HepG2 (cell line): ENCODE measurements around the gene OR14I1. TPM values are rescaled to one million over a fixed set of nuclear protein-coding genes. Genes with fewer than 3 reads are reported as not detected.

Source experiments
- ATAC-seq: fragments of 200-7000 bp; cut with Tn5 transposase; 3 replicates; pipeline ENCODE4 v1.9.1; 2020; ENCODE audit warnings: mild to moderate bottlenecking, moderate library complexity
- BruUV-seq: library from RNA; stranded (reverse); fragments of 400-500 nt; replicated peaks from 2 replicates; lab custom pipeline; 2021; lab: Mats Ljungman, UMichigan
- CTCF ChIA-PET: fragments of 300-600 bp; formaldehyde crosslinking; extraction: SDS; loops from one replicate; lab custom pipeline; 2021; ENCODE audit warnings: low total read pairs, inconsistent platforms, low intra/inter-chr PET ratio; lab: Yijun Ruan, JAX
- POLR2A ChIA-PET: fragments of 350-600 bp; sonication (Branson Sonifier 250); formaldehyde crosslinking; loops from one replicate; lab custom pipeline; 2020; ENCODE audit warnings: antibody characterized with exemption, inconsistent platforms; lab: Yijun Ruan, JAX
- DNase-seq: peaks from one replicate; pipeline ENCODE4 v3.0.0-alpha.2; 2015; ENCODE audit warnings: low spot score
- FAIRE-seq: peaks from 3 replicates; lab custom pipeline; 2011; peaks lifted over from hg19 to GRCh38; lab: Jason Lieb, UNC
- H2AFZ ChIP-seq: one replicate; pipeline ENCODE4 v1.6.1; 2011; ENCODE audit warnings: low read length, inconsistent platforms
- H3K27ac ChIP-seq: fragments of 300-600 bp; 3 replicates; pipeline ENCODE4 v1.8.0; 2011; ENCODE audit warnings: mixed run types, mild to moderate bottlenecking, mixed read lengths, low read length, inconsistent platforms; ENCODE audit not compliant: insufficient read depth; ENCODE audit errors: extremely low read length
- H3K27me3 ChIP-seq, 2 experiments: fragments of 200-600 bp in 1 of 2; 2 replicates in 1 of 2; 3 replicates in 1 of 2; pipeline versions ENCODE4 v1.6.0 to v1.8.0; 2011; ENCODE audit warnings: low read length in 2 of 2, mild to moderate bottlenecking in 2 of 2, moderate library complexity in 2 of 2, inconsistent platforms in 1 of 2; ENCODE audit not compliant: insufficient read depth in 2 of 2, control insufficient read depth in 1 of 2
- H3K36me3 ChIP-seq, 2 experiments: fragments of 200-600 bp in 1 of 2; replicated peaks in 1 of 2; 2 replicates in 1 of 2; 3 replicates in 1 of 2; pipeline versions ENCODE4 v1.5.1 to v1.8.0; 2011; ENCODE audit warnings: low read length in 2 of 2, inconsistent platforms in 1 of 2; ENCODE audit not compliant: insufficient read depth in 2 of 2, control insufficient read depth in 1 of 2
- H3K4me1 ChIP-seq: 2 replicates; pipeline ENCODE4 v1.5.1; 2012; ENCODE audit warnings: low read length, inconsistent platforms; ENCODE audit not compliant: insufficient read depth
- H3K4me2 ChIP-seq: 2 replicates; pipeline ENCODE4 v1.6.0; 2011; ENCODE audit warnings: low read depth, low read length, inconsistent platforms
- H3K4me3 ChIP-seq, 3 experiments: fragments of 200-600 bp in 1 of 3; sonication (generic), shearing (Covaris generic) in 1 of 3; replicated peaks in 1 of 3; 2 replicates each; pipeline ENCODE4 v1.5.1; 2011 to 2016; ENCODE audit warnings: low read length in 3 of 3, inconsistent platforms in 2 of 3, low read depth in 2 of 3, mild to moderate bottlenecking in 2 of 3, control low read depth in 1 of 3, mixed read lengths in 1 of 3; ENCODE audit not compliant: insufficient read depth in 1 of 3
- H3K79me2 ChIP-seq: one replicate; pipeline ENCODE4 v1.6.1; 2011; ENCODE audit warnings: low read length, inconsistent platforms; ENCODE audit not compliant: insufficient read depth
- H3K9ac ChIP-seq: 2 replicates; pipeline ENCODE4 v1.6.0; 2011; ENCODE audit warnings: mild to moderate bottlenecking, low read depth, low read length, inconsistent platforms; ENCODE audit not compliant: insufficient read depth
- H3K9me3 ChIP-seq: 2 replicates; pipeline ENCODE4 v1.5.1; 2012; ENCODE audit warnings: mild to moderate bottlenecking, low read length
- H4K20me1 ChIP-seq: 2 replicates; pipeline ENCODE4 v1.6.0; 2011; ENCODE audit warnings: inconsistent platforms, mild to moderate bottlenecking, low read length, moderate library complexity; ENCODE audit not compliant: insufficient read depth
- ATM ChIP-seq: fragments of 450-650 bp; IDR thresholded peaks from 2 replicates; pipeline ENCODE4 v1.7.1; 2017; ENCODE audit warnings: mild to moderate bottlenecking, borderline replicate concordance
- CAMTA2 ChIP-seq: sonication (generic); formaldehyde crosslinking; IDR thresholded peaks from 2 replicates; pipeline ENCODE4 v1.4.0; 2020; ENCODE audit warnings: mild to moderate bottlenecking, missing genetic modification reagents, borderline replicate concordance
- GABPB1 ChIP-seq: IDR thresholded peaks from 2 replicates; pipeline ENCODE4 v1.6.1; 2016; ENCODE audit warnings: mild to moderate bottlenecking, missing genetic modification reagents, moderate library complexity, missing compliant biosample characterization
- MAFF ChIP-seq: IDR thresholded peaks from 2 replicates; pipeline ENCODE4 v1.6.1; 2011; ENCODE audit warnings: low read depth, low read length, improper control_type of control experiment
- MAFK ChIP-seq, 2 experiments: IDR thresholded peaks in 1 of 2; conservative IDR thresholded peaks in 1 of 2; 2 replicates each; pipeline ENCODE4 v1.6.1; 2011; ENCODE audit warnings: improper control_type of control experiment in 2 of 2, low read length in 2 of 2
- PCBP1 ChIP-seq: fragments of 200-400 bp; formaldehyde crosslinking; IDR thresholded peaks from 2 replicates; pipeline ENCODE4 v1.6.1; 2017; ENCODE audit warnings: mild to moderate bottlenecking, low read depth, low read length, borderline replicate concordance
- STAG1 ChIP-seq: sonication (generic); formaldehyde crosslinking; IDR thresholded peaks from 2 replicates; pipeline ENCODE4 v1.4.0; 2020; ENCODE audit warnings: missing genetic modification reagents
- ZFP36 ChIP-seq: fragments of 150-350 bp; IDR thresholded peaks from 2 replicates; pipeline ENCODE4 v1.6.1; 2018; ENCODE audit warnings: borderline replicate concordance, low read length, low read depth; ENCODE audit not compliant: partially characterized antibody
- ZFP36L1 ChIP-seq: sonication (generic); formaldehyde crosslinking; IDR thresholded peaks from 2 replicates; pipeline ENCODE4 v1.8.0; 2022; ENCODE audit warnings: mild to moderate bottlenecking, missing genetic modification reagents, moderate library complexity
- ZNF7 ChIP-seq: IDR thresholded peaks from 2 replicates; pipeline ENCODE4 v1.6.1; 2016; ENCODE audit warnings: missing biosample characterization, missing genetic modification reagents
- ZNF780A ChIP-seq: sonication (generic); formaldehyde crosslinking; IDR thresholded peaks from 2 replicates; pipeline ENCODE4 v1.8.0; 2022; ENCODE audit warnings: mild to moderate bottlenecking, missing genetic modification reagents, moderate library complexity
- ZNF850 ChIP-seq: sonication (generic); formaldehyde crosslinking; conservative IDR thresholded peaks from 2 replicates; pipeline ENCODE4 v1.9.0; 2021; ENCODE audit warnings: mild to moderate bottlenecking, missing genetic modification reagents
- WGBS: methylation state at CpG from one replicate; pipeline ENCODE4 v1.1.6; 2017; ENCODE audit warnings: low lambda C conversion rate; 5-methylcytosine and 5-hydroxymethylcytosine counted together
- in situ Hi-C: cut with HindIII; loops from 2 replicates; pipeline ENCODE4 v1.10.0; 2017; ENCODE audit warnings: low pct_unique_long_range_greater_than_20kb; ENCODE audit not compliant: extremely low pct_ligation_motif_present
- intact Hi-C: fragments of 100-400 bp; cut with micrococcal nuclease; formaldehyde crosslinking; loops from one replicate; pipeline ENCODE4 v1.10.0; 2022; ENCODE audit not compliant: unreplicated experiment
- polyA plus RNA-seq, 8 experiments: library from polyadenylated mRNA; depleted of rRNA in 3 of 8; stranded (reverse) in 7 of 8; unstranded in 1 of 8; fragments of >200 nt; fragmentation: Illumina TruSeq in 4 of 8; extraction: Trizol in 4 of 8; gene quantifications; 2 replicates each; pipeline versions ENCODE4 v1.2.1 to v1.2.3, GENCODE V29; 2011 to 2016; ENCODE audit warnings: low read depth in 4 of 8, missing spikeins in 1 of 8, mixed read lengths in 1 of 8; ENCODE audit not compliant: insufficient read depth in 1 of 8
- total RNA-seq, 5 experiments: library from RNA; depleted of rRNA; stranded (reverse); fragments of >200 nt; fragmentation: Illumina TruSeq; extraction: Trizol; gene quantifications; 2 replicates each; pipeline ENCODE4 v1.2.3, GENCODE V29; 2016; ENCODE audit warnings: low read depth in 1 of 5

Gene OR14I1
- total and polyA plus RNA-seq, 2 of the 13 experiments (the other 11 are each of a cell fraction or from before 2014, with no cell fraction given) = not detected

- intact Hi-C loops (no loop called here), in situ Hi-C loops (no loop called here)
- 56% methylated on average over 13 of the region's 13 CpGs for WGBS
- 0 out of 2 replicates have a peak, but pooled peaks cover 7% of the 10 kb centered on the region for H3K4me1 ChIP-seq
- no TSS peak for BruUV-seq
- no peaks in the 10 kb centered on the region for H3K79me2 ChIP-seq
- no peak overlapping the region for H3K4me2 ChIP-seq
- peaks cover 5% of the 10 kb centered on the region for H3K9me3 ChIP-seq
- no peak for FAIRE-seq
- no peak for ATAC-seq
- H3K27me3 ChIP-seq = no peaks in the 10 kb centered on the region
- no peaks in the 10 kb centered on the region for H4K20me1 ChIP-seq
- ChIA-PET POLR2A (no interaction called here), CTCF (no interaction called here)
- no peak overlapping the region for H3K9ac ChIP-seq
- H3K27ac ChIP-seq = no peak overlapping the region
- no peak overlapping the region for H2AFZ ChIP-seq
- no peaks in the 10 kb centered on the region for H3K36me3 ChIP-seq
- TF ChIP-seq ZNF850 (CRISPR knock-in tag) = no peak
- no peak for TF ChIP-seq ATM
- TF ChIP-seq STAG1 (CRISPR knock-in tag) = peak; percentile 17; the same call in 1 of the 2 replicates
- TF ChIP-seq MAFF = peak; percentile 75
- peak; percentile 62 to 85 for TF ChIP-seq MAFK (conservative IDR thresholded peaks at IDR 0.05 in 1 of 2, IDR thresholded peaks at IDR 0.05 in 1 of 2; ENCODE audit: low read length in 2 of 2)
- no peak for DNase-seq
- no peak overlapping the region for H3K4me3 ChIP-seq
These were observed 28.2 kb upstream of the OR14I1 start for GRCh38 chr1:248730507-248731335.

GRCh38 chr1:248714248-248714647, 11.7 kb upstream of the OR14I1 start:
- Histone ChIP-seq H3K4me3 (no peak overlapping the region), H3K27me3 (no peaks in the 10 kb centered on the region; a peak in 1 of 5 replicates)

More at GRCh38 chr1:248714248-248714647, 11.7 kb upstream of the OR14I1 start:
- H3K36me3 ChIP-seq = no peaks in the 10 kb centered on the region
- ChIA-PET POLR2A (no interaction called here), CTCF (no interaction called here)
- FAIRE-seq (no peak), ATAC-seq (no peak), DNase-seq (no peak)
- intact Hi-C loops (no loop called here), in situ Hi-C loops (no loop called here)
- 7% methylated on average over 3 of the region's 3 CpGs for WGBS
- H4K20me1 ChIP-seq = no peaks in the 10 kb centered on the region
- no peak overlapping the region for H2AFZ ChIP-seq
- no peaks in the 10 kb centered on the region for H3K79me2 ChIP-seq
- H3K9me3 ChIP-seq = peaks cover 46% of the 10 kb centered on the region
- no TSS peak for BruUV-seq
- no peak overlapping the region for H3K27ac ChIP-seq
- no peak overlapping the region for H3K4me2 ChIP-seq
- no peak overlapping the region for H3K9ac ChIP-seq
- H3K4me1 ChIP-seq = no peaks in the 10 kb centered on the region
- TF ChIP-seq CAMTA2 (no peak), ZNF780A (CRISPR knock-in tag) (no peak), PCBP1 (no peak), ZNF7 (CRISPR knock-in tag) (no peak), ZFP36L1 (CRISPR knock-in tag) (no peak), GABPB1 (no peak), ZFP36 (peak; percentile 92)
